Kidney (tissue), 14 donors: Measurements from ENCODE around the gene UBASH3A. TPM values are rescaled to one million over a fixed set of nuclear protein-coding genes. Genes with fewer than 3 reads are reported as not detected.

ENCODE experiments used
- DNase-seq, 5 donors: peaks; one replicate each; pipeline ENCODE4 v3.0.0-alpha.2; 2013 to 2020
- FAIRE-seq: peaks from 2 replicates; lab custom pipeline; 2012; peaks lifted over from hg19 to GRCh38; lab: Jason Lieb, UNC
- H3K27ac ChIP-seq, 2 donors: one replicate each; pipeline ENCODE4 v1.7.0; 2013; ENCODE audit warnings: low read depth in 2 of 2, low read length in 2 of 2, inconsistent platforms in 1 of 2
- H3K27me3 ChIP-seq: one replicate; pipeline ENCODE4 v1.7.1; 2013; ENCODE audit warnings: low read length, inconsistent platforms; ENCODE audit not compliant: control insufficient read depth, insufficient read depth
- H3K36me3 ChIP-seq, 3 donors: one replicate each; pipeline versions ENCODE4 v1.7.0 to v1.7.1; 2013; ENCODE audit warnings: low read length in 3 of 3, control low read depth in 1 of 3, inconsistent platforms in 1 of 3; ENCODE audit not compliant: insufficient read depth in 3 of 3, control insufficient read depth in 2 of 3
- H3K4me1 ChIP-seq, 3 donors: one replicate each; pipeline versions ENCODE4 v1.7.0 to v1.7.1; 2013; ENCODE audit warnings: low read length in 3 of 3, inconsistent platforms in 1 of 3, low read depth in 1 of 3; ENCODE audit not compliant: control insufficient read depth in 2 of 3, insufficient read depth in 2 of 3
- H3K4me3 ChIP-seq, 3 donors: one replicate each; pipeline versions ENCODE4 v1.7.0 to v1.8.1; 2013; ENCODE audit warnings: low read length in 3 of 3, control low read depth in 1 of 3, inconsistent platforms in 1 of 3
- H3K9ac ChIP-seq, 3 donors: one replicate each; pipeline versions ENCODE4 v1.7.0 to v1.7.1; 2013; ENCODE audit warnings: low read length in 3 of 3, control low read depth in 1 of 3, inconsistent platforms in 1 of 3
- H3K9me3 ChIP-seq, 3 donors: one replicate each; pipeline versions ENCODE4 v1.7.0 to v1.7.1; 2013; ENCODE audit warnings: low read length in 3 of 3, control low read depth in 1 of 3, inconsistent platforms in 1 of 3; ENCODE audit not compliant: control insufficient read depth in 2 of 3, insufficient read depth in 1 of 3
- intact Hi-C: fragments of 100-400 bp; cut with DNase I; formaldehyde crosslinking; loops from one replicate; pipeline ENCODE4 v1.11.1; 2022
- polyA plus RNA-seq: library from polyadenylated mRNA; stranded (reverse); fragments of 350-450 nt; fragmentation: Illumina TruSeq; extraction: RNeasy Lipid Tissue Mini Kit (QIAGEN cat#74804); gene quantifications from one replicate; pipeline ENCODE4 v1.2.3, GENCODE V29; 2014; ENCODE audit warnings: low read depth, low replicate concordance; ENCODE audit not compliant: insufficient read depth
- total RNA-seq: library from RNA; stranded (reverse); fragmentation: NEBNext Ultra II Directional; extraction: Animal tissue kit (Norgen Biotek cat#: 25700); gene quantifications from one replicate; pipeline ENCODE4 v1.2.1, GENCODE V29; 2021
- TF ChIP-seq, protein P1 (sequence below): IDR thresholded peaks from 3 replicates; pipeline ENCODE4 v1.5.1; 2012; ENCODE audit warnings: mild to moderate bottlenecking, moderate library complexity, borderline replicate concordance; ENCODE audit not compliant: insufficient read depth; ENCODE audit errors: extremely low read depth
- donor health status: control.
- donor health status: control.
- donor health status: control.
- donor health status: control.
- donor health status: control.
- donor health status: DM: yes; HTN: yes; CAD: no.
- donor health status: Normal renal cell carcinoma (clear cell type).

The UBASH3A gene
- total and polyA plus RNA-seq, 2 donors from 2014 or later = 2.7 TPM; not detected in 1

DNA sequence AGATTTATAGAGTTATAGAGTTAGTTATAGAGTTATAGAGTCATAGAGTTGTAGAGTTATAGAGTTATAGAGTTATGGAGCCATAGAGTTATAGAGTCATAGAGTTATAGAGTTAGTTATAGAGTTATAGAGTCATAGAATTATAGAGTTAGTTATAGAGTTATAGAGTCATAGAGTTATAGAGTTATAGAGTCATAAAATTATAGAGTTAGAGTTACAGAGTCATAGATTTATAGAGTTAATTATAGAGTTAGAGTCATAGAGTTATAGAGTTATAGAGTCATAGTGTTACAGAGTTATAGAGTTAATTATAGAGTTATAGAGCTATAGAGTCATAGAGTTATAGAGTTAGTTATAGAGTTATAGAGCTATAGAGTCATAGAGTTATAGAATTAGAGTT lies 32.1 kb downstream of the UBASH3A start:
- H3K27ac ChIP-seq = no peak overlapping the region
- H3K9ac ChIP-seq = no peak overlapping the region
- H3K27me3 ChIP-seq = no peaks in the 10 kb centered on the region
- H3K4me3 ChIP-seq = no peak overlapping the region
- intact Hi-C loops = no loop called here
- DNase-seq (no peak), FAIRE-seq (no peak)
- peaks cover 2 to 12% (median 5%) of the 10 kb centered on the region in 3 donors for H3K9me3 ChIP-seq
- TF ChIP-seq, protein P1, sequence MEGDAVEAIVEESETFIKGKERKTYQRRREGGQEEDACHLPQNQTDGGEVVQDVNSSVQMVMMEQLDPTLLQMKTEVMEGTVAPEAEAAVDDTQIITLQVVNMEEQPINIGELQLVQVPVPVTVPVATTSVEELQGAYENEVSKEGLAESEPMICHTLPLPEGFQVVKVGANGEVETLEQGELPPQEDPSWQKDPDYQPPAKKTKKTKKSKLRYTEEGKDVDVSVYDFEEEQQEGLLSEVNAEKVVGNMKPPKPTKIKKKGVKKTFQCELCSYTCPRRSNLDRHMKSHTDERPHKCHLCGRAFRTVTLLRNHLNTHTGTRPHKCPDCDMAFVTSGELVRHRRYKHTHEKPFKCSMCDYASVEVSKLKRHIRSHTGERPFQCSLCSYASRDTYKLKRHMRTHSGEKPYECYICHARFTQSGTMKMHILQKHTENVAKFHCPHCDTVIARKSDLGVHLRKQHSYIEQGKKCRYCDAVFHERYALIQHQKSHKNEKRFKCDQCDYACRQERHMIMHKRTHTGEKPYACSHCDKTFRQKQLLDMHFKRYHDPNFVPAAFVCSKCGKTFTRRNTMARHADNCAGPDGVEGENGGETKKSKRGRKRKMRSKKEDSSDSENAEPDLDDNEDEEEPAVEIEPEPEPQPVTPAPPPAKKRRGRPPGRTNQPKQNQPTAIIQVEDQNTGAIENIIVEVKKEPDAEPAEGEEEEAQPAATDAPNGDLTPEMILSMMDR = no peak
- H3K36me3 ChIP-seq = no peaks in the 10 kb centered on the region
- H3K4me1 ChIP-seq = no peaks in the 10 kb centered on the region

DNA sequence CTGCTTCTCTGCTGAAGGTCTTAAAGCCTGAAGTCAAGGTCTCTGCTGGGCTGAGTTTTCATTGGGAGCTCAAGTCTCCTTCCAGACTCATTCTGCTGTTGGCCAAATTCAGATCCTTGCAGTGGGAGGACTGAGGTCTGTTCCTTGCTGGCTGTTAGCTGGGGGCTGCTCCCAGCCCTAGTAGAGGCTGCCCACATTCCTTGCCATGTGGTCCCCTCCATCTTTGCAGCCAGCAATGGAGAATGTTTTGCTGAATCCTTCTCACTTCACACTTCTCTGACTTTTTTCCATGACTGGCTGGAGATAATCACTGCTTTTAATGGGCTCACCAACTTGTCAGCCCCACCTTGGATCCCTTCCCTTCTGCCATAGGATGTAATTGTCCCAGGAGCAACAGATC lies 33.2 kb downstream of the UBASH3A start:
- Histone ChIP-seq H3K36me3 (no peaks in the 10 kb centered on the region), H3K4me3 (no peak overlapping the region), H3K4me1 (no peaks in the 10 kb centered on the region), H3K27me3 (no peaks in the 10 kb centered on the region), H3K9me3 (peaks cover 2 to 11% (median 5%) of the 10 kb centered on the region in 3 donors), H3K27ac (no peak overlapping the region), H3K9ac (no peak overlapping the region)
- FAIRE-seq = no peak
- no peak for DNase-seq
- TF ChIP-seq, protein P1 = no peak
- intact Hi-C loops = no loop called here

DNA sequence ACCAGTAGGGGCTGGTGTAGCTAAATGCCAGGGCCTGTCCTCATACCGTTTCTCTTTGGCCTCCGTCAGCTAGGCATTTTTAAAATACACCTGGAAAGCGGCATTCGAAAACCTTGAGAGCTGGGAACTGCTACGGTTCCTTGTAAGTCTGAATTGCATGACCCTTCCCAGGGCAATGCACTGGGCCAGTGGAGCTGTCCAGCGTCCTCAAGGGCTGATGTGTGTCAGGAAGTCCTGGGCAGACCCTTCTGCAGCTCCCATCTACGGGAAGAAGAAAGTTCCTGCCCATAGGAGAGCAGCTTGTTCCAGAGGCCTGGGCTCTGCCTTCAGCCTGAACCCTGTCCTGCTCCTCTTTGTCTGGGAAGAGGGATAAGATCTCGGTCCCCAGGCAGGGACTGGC lies 34.1 kb downstream of the UBASH3A start:
- FAIRE-seq (no peak), DNase-seq (peak in 4 of 5 donors; percentile 66 to 84 (median 78))
- TF ChIP-seq, protein P1 = no peak
- peaks cover under 1 to 4% (median 2%) of the 10 kb centered on the region in 3 donors for H3K9me3 ChIP-seq
- H3K9ac ChIP-seq = no peak overlapping the region
- H3K36me3 ChIP-seq = no peaks in the 10 kb centered on the region
- no peaks in the 10 kb centered on the region for H3K4me1 ChIP-seq
- H3K27ac ChIP-seq = no peak overlapping the region
- no peaks in the 10 kb centered on the region for H3K27me3 ChIP-seq
- intact Hi-C loops = no loop called here
- no peak overlapping the region for H3K4me3 ChIP-seq
